H54 (cell line): ENCODE data around the gene LRFN2.

Experiments
- DNase-seq: peaks from one replicate; pipeline ENCODE4 v3.0.0; 2011; ENCODE audit warnings: low spot score, mixed read lengths; ENCODE audit not compliant: insufficient read length
- FAIRE-seq: peaks from 3 replicates; lab custom pipeline; 2011; peaks lifted over from hg19 to GRCh38; lab: Jason Lieb, UNC
- POLR2A ChIP-seq: IDR thresholded peaks from 2 replicates; pipeline ENCODE4 v1.6.1; 2011; ENCODE audit warnings: low read depth, mild to moderate bottlenecking, low read length

Gene LRFN2

GRCh38 chr6:40606526-40606925 is 19.4 kb upstream of the LRFN2 start:
- TF ChIP-seq POLR2A: no peak
- no peak for DNase-seq
- FAIRE-seq: no peak

GRCh38 chr6:40604082-40604481 is 16.9 kb upstream of the LRFN2 start:
- no peak for DNase-seq
- no peak for TF ChIP-seq POLR2A
- FAIRE-seq: no peak

GRCh38 chr6:40599555-40599954 is 12.4 kb upstream of the LRFN2 start:
- no peak for TF ChIP-seq POLR2A
- DNase-seq (no peak), FAIRE-seq (no peak)

DNA sequence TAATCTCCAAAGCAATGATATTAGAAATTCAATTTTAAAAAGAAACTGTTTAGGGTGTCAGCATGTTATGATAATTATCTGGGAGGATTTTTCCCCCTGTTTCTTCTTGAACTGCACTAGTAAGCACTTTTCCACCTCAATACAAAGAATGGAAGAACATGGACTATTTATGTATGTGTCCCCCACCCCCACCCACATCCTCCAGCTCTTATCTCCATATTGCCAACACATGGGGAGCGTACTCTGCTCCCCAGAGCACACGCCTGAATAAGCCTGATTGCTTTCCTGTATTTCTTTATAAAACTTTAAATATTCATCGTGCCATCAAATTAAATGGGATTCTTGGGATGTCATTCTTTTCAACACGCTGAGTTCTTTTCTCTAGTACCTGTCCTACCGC is 11.4 kb upstream of the LRFN2 start:
- FAIRE-seq (no peak), DNase-seq (no peak)
- TF ChIP-seq POLR2A: no peak

DNA sequence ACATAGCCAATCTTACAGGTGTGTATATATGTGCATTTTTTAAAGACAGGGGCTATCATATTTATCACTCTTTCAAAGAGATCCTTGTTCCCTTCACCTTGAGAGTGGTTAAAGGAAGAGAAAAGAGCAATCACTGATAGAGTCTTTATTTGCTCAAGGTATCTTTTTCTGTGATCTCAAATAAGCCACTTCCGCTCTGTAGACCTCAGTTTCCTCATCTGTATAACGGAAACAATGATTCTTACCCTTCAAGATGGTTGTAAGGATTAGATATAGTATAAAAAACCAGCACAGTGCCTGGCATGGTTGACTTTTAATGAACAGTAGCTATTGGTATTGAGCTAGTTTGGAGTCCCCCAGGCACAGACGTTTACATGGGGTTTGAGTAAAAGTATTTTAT is 10.1 kb upstream of the LRFN2 start:
- DNase-seq (no peak), FAIRE-seq (no peak)
- TF ChIP-seq POLR2A: no peak

- no peak for FAIRE-seq
- no peak for TF ChIP-seq POLR2A
- DNase-seq: no peak
Measured at GRCh38 chr6:40588480-40588879, 1.3 kb upstream of the LRFN2 start.

GRCh38 chr6:40588070-40588384 is 863 bp upstream of the LRFN2 start:
- TF ChIP-seq POLR2A: no peak
- DNase-seq: no peak
- no peak for FAIRE-seq

- TF ChIP-seq POLR2A: no peak
- DNase-seq (no peak), FAIRE-seq (no peak)
Measured at GRCh38 chr6:40586369-40587201, 579 bp downstream of the LRFN2 start.

- no peak for TF ChIP-seq POLR2A
- FAIRE-seq (no peak), DNase-seq (no peak)
Measured at GRCh38 chr6:40585651-40586269, 1.4 kb downstream of the LRFN2 start.

DNA sequence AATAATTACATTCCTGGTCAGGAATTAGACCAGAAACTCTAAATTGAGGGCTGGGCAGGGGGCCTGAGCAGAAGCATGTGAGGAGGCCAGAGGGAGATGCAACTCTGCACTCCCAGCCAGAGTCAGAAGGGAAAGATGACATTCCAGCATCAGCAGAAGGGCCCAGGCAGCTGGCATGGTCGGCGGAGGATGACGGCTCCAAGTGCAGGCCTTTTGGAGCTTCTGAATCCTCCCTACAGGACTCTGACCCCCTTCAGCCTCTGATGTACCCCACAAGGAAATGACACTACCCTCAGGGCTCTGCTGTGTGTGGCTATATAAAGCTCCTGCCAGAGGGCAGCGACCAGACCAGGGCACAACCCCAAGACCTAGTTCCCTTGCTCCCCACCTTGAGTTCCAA is 1.9 kb downstream of the LRFN2 start:
- no peak for FAIRE-seq
- TF ChIP-seq POLR2A: no peak
- DNase-seq: no peak

DNA sequence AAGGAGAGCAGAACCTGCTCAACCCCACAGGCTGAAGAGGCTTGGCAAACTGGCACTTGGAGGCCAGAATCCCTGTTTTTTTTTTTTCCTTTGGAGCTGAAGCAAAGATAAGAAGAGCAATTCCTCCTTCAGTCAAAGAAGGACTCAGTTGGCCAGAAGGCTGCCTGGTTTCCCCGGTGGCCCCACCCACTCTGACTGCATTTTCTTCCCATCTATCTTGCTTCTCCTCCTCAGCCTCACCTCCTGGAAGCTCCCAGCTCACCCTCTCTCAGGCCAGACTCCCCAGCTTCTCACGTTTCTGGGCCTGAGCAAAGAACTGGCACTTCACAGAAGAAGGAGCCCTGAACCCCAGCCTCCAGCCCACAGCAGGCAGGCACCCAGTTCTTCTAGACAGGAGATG is 2.4 kb downstream of the LRFN2 start:
- no peak for DNase-seq
- no peak for TF ChIP-seq POLR2A
- no peak for FAIRE-seq

DNA sequence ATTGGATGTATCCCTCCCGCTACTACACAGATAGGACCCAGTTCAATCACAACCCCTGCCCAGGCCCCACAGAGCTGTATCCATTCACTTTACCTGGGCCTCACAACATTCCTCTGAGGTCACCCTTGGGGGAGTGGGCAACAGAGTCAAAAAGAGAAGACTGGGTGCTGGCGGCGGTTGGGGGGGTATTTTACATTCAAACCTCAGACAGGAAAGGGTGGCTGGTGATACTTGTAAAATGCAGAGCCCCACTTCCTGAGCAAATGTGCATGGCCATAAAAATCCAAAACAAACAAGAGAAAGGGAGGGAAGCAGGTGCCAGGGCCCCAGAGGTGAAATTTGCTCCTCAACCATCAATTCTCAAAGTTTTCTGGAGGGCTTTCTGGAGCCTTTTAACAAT is 3.5 kb downstream of the LRFN2 start:
- no peak for DNase-seq
- FAIRE-seq: no peak
- no peak for TF ChIP-seq POLR2A

DNA sequence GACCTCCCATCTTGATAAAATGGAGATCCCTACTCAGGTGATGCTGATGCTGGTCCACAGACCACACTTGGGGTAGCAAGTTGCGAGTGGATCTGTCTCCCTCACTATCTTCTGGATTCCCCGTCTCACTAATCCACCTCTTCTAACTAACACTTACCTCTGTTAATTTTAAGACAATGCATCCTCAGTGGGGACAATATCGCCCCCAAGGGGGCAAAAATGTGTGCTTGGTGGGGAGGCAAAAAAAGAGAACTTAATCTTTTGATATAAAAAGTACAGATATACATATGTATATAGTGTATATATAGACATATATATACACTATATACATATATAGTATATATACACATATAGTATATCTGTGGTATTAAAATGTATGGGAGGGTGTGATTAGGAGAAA is 4.3 kb downstream of the LRFN2 start:
- FAIRE-seq: no peak
- DNase-seq: no peak
- no peak for TF ChIP-seq POLR2A

- FAIRE-seq (no peak), DNase-seq (no peak)
- TF ChIP-seq POLR2A: no peak
Measured at GRCh38 chr6:40579101-40579500, 8.1 kb downstream of the LRFN2 start.

- FAIRE-seq: no peak
- DNase-seq: no peak
- TF ChIP-seq POLR2A: no peak
Measured at GRCh38 chr6:40577672-40578071, 9.5 kb downstream of the LRFN2 start.
